GM21737 (cell line): ENCODE measurements around the gene NT5M.

Experiments
- ATAC-seq: cut with Tn5 transposase; IDR thresholded peaks from one replicate; pipeline ENCODE4 v1.9.1; 2021; ENCODE audit warnings: mild to moderate bottlenecking, moderate library complexity; ENCODE audit not compliant: unreplicated experiment

NT5M gene

GRCh38 chr17:17341452-17341851 is 38.3 kb downstream of the NT5M start:
- no peak for ATAC-seq

GRCh38 chr17:17342242-17342945 is 39.2 kb downstream of the NT5M start:
- no peak for ATAC-seq

- no peak for ATAC-seq
Measured at GRCh38 chr17:17343160-17343735, 40.1 kb downstream of the NT5M start.

GRCh38 chr17:17343896-17344506 is 40.8 kb downstream of the NT5M start:
- ATAC-seq = no peak

GRCh38 chr17:17344507-17345293 is 41.5 kb downstream of the NT5M start:
- no peak for ATAC-seq

GRCh38 chr17:17345294-17345597 is 42.1 kb downstream of the NT5M start:
- ATAC-seq = no peak

- no peak for ATAC-seq
Measured at GRCh38 chr17:17345686-17346427, 42.7 kb downstream of the NT5M start.

- no peak for ATAC-seq
Measured at GRCh38 chr17:17346428-17347233, 43.5 kb downstream of the NT5M start.

GRCh38 chr17:17347234-17347955 is 44.2 kb downstream of the NT5M start:
- no peak for ATAC-seq

- ATAC-seq = no peak
Measured at GRCh38 chr17:17347956-17348871, 45.0 kb downstream of the NT5M start.

- no peak for ATAC-seq
Measured at GRCh38 chr17:17348872-17349723, 45.9 kb downstream of the NT5M start.

GRCh38 chr17:17349724-17350106 is 46.5 kb downstream of the NT5M start:
- no peak for ATAC-seq

- no peak for ATAC-seq
Measured at GRCh38 chr17:17350491-17351355, 47.5 kb downstream of the NT5M start.

- no peak for ATAC-seq
Measured at GRCh38 chr17:17351356-17351891, 48.3 kb downstream of the NT5M start.

GRCh38 chr17:17351901-17352781 is 49.0 kb downstream of the NT5M start:
- ATAC-seq = no peak
